Measurements from ENCODE around the gene TMEM259. TPM values are rescaled to one million over a fixed set of nuclear protein-coding genes. Genes with fewer than 3 reads are reported as not detected.
A peak's percentile ranks its signal among the peaks of the same experiment; 100 is the strongest.

TMEM259 gene
- polyA plus RNA-seq, 3 donors, result 92.3 to 145 (median 126) TPM

DNA sequence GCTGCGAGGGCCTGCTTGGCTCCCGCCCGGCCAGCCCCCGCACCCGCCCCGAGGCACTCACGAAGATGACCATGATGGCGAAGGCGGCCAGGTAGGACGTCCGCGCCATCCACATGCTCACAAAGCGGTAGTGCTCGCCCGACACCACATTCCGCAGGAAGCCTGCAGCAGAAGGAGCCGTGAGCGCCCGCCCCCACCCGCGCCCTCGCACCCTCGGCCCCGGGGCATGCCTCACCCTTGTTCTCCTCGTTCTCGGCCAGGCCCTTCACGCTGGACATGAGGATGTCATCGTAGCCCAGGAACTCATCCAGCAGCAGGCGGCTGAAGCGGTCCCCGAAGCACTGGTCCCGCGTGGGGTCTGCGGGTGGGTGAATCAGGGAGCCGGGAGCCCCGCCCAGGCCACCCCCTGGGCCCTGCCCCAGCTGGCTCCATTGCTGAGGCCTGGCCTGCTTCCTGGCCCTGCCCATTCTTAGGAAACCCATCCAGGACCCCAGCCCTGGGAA lies 9.0 kb downstream of the TMEM259 start:
- no peak for DNase-seq (ENCODE audit: extremely low read depth in 1 of 11, low read depth in 9 of 11, low spot score in 4 of 11)

DNA sequence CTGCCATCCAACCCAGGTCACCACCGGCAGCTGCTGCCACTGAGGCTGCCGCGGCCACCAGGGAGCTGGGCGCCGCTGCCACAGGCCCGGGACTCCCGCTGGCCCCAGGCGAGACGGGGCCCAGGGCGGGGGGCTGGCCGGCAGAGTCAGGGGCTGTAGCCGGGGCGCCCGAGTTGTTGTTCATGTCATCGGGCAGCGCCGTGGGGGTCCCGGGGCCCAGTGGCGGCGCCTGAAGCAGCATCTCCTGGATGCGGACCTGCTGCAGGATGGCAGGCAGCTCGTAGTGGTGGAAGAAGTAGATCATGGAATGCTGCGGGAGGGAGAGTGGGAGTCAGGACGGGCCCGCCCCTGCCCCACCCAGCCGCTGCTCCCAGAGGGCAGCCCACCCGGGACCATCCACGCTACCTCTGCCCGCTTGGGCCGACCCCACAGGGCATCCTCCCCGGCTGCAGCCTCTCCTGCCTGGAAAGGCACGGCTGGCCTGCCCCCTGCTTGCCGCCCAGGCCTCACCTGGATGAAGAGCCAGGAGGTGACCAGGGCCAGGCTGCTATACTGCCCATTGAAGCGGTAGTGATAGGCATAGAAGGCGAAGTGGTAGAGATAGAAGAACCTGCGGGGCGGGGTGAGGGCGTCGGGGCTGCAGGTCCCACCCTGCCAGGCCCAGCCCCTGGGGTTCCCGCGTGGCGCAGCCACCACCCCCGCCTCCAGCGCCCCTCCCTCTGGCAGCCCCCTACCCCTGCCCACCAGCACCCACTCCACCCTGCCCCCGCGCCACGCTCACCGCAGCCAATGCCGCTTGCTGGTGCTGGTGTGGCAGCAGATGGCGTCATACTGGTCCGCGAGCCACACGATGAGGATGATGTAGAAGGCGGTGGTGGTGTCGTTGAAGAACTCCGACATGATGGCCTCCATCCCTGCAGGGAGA lies 10.1 kb downstream of the TMEM259 start:
- no peak for DNase-seq (ENCODE audit: extremely low read depth in 1 of 11, low read depth in 9 of 11, low spot score in 4 of 11)

DNA sequence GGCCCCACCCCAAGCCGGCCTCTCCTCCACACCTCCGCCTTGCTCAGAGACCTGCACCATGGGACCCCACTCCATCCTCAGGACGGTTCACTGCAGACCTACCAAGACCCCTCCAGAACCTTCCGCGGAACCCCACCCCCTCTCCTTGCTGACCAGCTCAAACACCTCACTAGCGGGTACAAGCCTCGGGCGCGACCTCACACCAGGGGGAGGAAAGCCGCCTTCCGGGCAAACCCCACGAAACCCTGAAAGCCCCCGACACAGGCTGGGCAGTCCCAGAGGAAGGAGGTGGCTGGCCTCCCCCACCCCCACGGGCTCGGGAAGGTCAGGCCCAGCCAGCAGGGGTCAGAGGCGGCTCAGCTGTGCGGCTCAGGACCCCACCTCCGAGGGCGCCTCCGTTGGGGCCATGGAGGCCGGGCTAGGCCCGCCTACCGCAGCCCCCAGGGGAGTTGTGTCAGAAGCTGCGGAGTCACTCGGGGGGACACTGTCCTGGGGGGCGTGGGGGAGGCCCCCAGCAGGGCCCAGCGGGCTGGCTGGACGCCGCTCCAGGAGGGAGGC lies 10.9 kb downstream of the TMEM259 start:
- DNase-seq (ENCODE audit: extremely low read depth in 1 of 11, low read depth in 9 of 11, low spot score in 4 of 11), result no peak

DNA sequence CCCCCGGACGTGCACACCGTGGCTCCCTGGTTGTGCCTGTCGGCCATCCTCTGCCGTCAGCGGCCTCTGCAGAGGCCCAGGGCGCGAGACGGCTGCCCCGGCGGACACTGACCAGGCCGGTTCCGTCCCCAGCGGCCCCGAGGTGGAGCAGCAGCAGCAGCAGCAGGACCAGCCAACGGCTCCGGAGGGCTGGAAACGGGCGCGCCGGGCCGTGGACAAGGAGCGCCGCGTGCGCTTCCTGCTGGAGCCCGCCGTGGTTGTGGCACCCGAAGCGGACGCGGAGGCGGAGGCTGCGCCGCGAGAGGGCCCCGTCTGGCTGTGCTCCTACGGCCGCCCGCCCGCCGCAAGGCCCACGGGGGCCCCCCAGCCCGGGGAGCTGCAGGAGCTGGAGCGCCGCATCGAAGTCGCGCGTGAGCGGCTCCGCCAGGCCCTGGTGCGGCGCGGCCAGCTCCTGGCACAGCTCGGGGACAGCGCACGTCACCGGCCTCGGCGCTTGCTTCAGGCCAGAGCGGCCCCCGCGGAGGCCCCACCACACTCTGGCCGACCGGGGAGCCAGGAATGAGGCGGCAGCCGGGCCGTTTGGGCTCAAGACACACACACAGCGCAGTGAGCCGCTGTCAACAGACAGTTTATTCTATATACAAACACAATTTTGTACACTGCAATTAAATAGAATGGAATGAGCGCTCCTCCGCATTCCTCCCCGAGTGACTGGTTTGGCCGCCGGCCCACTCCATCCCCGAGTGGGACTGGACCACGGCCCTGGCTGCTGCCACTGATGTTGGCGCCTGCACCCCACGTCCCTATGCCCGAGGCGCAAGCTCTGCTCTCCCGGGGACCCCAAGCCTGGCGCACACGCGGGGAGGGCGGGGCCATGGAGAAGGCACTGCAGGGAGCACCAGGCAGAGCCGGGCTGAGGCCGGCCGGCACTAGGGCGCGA lies 11.6 kb downstream of the TMEM259 start:
- DNase-seq (ENCODE audit: extremely low read depth in 1 of 11, low read depth in 9 of 11, low spot score in 4 of 11), result peak in 1 of 11 donors; percentile 63

DNA sequence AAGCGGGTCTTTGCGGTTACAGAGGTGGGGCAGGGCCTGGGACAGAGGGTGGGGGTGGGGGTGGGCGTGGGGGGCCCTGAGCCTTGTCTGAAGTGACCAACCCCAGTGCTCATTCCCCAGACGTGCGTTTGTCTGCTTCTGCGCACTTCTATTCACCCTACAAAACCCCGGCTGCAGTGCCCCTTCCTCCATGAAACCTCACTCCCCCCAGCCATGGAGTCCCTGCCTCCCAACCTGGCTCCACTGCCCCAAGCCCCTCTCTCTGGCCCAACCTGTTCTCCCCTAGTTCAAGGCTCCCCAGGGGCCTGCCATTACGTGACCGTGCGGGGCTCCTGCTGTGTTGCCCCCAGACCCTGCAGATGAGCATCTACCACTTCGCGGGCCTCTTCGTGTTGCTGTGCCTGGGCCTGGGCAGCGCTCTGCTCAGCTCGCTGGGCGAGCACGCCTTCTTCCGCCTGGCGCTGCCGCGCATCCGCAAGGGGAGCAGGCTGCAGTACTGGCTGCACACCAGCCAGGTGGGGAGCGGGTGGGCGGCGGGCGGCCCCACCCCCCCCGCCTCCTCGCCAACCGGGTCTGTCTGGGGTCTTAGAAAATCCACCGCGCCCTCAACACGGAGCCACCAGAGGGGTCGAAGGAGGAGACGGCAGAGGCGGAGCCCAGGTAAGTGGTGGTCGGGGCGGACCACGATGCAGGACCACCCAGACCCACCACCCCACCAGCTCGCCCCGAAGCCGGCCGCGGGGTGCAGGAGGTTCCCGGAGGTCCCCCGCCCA lies 12.5 kb downstream of the TMEM259 start:
- DNase-seq (ENCODE audit: extremely low read depth in 1 of 11, low read depth in 9 of 11, low spot score in 4 of 11), result no peak

DNA sequence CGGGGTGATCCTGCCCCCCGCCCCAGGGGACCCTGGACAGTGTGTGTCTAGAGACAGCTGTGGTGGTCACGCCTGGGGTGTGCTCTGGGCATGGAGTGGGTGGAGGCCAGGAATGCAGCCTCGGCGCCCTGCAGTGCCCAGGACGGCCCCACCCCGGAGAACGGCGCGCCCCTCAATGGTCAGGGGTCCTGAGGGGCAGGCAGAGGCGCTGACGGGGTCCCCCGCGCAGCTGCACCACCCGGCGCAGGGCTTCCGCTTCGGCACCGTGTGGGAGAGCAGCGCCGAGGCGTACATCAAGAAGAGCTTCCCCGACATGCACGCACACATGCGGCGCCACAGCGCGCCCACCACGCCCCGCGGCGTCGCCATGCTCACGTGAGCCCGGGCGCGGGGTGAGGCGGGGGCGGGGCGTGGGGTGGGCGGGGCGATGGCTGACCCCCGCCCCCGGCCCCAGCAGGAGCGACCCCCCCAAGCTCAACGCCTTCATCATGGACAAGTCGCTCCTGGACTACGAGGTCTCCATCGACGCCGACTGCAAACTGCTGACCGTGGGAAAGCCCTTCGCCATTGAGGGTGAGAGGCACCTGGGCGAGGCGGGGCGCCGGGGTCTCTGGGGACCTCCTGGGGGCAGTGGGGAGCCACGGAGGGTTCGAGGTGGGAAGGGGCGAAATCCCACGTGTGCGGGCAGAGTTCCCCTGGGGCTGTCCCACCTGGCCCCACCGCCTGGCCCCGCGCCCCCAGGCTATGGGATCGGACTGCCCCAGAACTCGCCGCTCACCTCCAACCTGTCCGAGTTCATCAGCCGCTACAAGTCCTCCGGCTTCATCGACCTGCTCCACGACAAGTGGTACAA lies 13.3 kb downstream of the TMEM259 start:
- DNase-seq (ENCODE audit: extremely low read depth in 1 of 11, low read depth in 9 of 11, low spot score in 4 of 11), result no peak

DNA sequence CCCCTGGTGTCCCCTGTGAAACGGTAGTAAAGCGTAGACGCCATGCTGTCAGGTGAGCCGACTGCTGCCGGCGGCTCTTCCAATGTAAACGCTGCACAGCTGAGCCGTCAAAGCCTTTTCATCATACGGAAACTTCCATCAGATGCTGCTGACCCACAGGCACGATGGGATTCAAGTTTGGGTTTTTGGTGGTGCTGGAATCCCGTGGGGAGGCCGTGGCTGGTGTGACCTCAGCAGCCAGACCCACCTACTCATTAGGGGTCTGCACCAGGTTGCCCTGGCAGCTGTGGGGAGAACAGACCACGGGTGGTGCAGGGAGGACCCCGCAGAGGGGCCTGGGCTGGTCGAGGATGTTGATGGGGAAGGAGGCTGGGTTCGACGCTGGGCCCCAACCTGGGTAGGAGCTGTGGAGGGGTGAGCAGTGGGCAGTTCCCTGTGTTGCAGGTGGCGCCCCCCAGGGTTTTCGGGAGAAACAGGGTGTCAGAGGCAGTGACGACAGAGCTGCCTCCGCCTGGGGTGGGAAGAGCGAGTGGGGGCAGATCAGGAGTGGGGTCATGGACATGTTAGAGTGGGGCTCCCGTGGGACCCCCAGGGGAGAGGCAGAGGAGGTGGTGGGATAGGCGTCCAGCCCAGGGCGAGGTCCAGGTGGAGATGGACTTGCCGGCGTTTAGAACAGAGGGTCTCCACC lies 14.1 kb downstream of the TMEM259 start:
- DNase-seq (ENCODE audit: extremely low read depth in 1 of 11, low read depth in 9 of 11, low spot score in 4 of 11), result no peak

DNA sequence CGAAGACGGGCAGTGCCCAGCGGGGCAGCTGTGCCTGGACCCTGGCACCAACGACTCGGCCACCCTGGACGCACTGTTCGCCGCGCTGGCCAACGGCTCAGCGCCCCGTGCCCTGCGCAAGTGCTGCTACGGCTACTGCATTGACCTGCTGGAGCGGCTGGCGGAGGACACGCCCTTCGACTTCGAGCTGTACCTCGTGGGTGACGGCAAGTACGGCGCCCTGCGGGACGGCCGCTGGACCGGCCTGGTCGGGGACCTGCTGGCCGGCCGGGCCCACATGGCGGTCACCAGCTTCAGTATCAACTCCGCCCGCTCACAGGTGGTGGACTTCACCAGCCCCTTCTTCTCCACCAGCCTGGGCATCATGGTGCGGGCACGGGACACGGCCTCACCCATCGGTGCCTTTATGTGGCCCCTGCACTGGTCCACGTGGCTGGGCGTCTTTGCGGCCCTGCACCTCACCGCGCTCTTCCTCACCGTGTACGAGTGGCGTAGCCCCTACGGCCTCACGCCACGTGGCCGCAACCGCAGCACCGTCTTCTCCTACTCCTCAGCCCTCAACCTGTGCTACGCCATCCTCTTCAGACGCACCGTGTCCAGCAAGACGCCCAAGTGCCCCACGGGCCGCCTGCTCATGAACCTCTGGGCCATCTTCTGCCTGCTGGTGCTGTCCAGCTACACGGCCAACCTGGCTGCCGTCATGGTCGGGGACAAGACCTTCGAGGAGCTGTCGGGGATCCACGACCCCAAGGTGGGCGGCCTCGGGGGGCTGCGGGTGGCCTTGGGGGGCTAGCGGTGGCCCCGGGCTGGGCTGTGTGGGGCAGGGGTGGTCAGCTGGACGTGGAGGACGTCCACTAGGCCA lies 15.9 kb downstream of the TMEM259 start:
- no peak for DNase-seq (ENCODE audit: extremely low read depth in 1 of 11, low read depth in 9 of 11, low spot score in 4 of 11)

DNA sequence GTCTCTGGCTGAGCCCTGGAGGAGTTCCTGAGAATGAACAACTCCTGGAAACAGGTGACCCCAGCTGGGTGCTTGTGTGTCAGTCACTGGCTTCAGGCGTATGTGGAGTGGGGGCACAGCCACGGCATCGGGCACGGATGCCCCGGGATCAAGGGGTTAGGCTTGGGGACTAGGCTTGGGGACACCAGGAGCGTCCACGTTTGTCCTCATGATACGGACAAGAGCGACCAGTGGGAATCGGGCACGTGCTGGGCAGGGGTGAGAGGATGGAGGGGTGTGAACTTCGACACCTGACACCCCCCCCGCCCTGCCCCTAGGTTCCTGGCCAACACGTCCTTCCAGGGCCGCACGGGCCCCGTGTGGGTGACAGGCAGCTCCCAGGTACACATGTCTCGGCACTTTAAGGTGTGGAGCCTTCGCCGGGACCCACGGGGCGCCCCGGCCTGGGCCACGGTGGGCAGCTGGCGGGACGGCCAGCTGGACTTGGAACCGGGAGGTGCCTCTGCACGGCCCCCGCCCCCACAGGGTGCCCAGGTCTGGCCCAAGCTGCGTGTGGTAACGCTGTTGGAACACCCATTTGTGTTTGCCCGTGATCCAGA lies 16.6 kb downstream of the TMEM259 start:
- no peak for DNase-seq (ENCODE audit: extremely low read depth in 1 of 11, low read depth in 9 of 11, low spot score in 4 of 11)

DNA sequence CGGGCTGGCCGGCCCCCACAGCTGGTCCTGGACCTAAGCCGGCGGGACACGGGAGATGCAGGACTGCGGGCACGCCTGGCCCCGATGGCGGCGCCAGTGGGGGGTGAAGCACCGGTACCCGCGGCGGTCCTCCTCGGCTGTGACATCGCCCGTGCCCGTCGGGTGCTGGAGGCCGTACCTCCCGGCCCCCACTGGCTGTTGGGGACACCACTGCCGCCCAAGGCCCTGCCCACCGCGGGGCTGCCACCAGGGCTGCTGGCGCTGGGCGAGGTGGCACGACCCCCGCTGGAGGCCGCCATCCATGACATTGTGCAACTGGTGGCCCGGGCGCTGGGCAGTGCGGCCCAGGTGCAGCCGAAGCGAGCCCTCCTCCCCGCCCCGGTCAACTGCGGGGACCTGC lies 17.6 kb downstream of the TMEM259 start:
- no peak for DNase-seq (ENCODE audit: extremely low read depth in 1 of 11, low read depth in 9 of 11, low spot score in 4 of 11)

DNA sequence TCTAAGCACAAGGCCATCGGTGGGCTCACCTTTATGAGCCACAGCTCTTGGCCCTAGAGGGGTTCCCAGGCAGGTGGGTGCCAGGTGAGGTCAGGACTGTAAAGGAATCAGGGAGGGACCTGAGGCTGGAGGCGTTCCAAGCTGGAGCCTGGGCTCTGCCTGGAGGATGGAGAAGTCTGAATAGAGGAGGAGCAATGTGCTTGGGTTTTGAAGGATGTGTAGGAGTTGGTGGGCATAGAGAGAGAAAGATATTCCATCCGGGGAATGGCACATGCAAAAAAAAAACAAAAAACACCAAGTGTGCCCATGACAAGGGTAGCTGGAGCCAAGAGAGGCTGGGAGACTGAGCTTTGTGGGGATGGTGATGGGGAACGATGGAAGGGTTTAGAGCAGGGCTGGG lies 18.3 kb downstream of the TMEM259 start:
- no peak for DNase-seq (ENCODE audit: extremely low read depth in 1 of 11, low read depth in 9 of 11, low spot score in 4 of 11)

DNA sequence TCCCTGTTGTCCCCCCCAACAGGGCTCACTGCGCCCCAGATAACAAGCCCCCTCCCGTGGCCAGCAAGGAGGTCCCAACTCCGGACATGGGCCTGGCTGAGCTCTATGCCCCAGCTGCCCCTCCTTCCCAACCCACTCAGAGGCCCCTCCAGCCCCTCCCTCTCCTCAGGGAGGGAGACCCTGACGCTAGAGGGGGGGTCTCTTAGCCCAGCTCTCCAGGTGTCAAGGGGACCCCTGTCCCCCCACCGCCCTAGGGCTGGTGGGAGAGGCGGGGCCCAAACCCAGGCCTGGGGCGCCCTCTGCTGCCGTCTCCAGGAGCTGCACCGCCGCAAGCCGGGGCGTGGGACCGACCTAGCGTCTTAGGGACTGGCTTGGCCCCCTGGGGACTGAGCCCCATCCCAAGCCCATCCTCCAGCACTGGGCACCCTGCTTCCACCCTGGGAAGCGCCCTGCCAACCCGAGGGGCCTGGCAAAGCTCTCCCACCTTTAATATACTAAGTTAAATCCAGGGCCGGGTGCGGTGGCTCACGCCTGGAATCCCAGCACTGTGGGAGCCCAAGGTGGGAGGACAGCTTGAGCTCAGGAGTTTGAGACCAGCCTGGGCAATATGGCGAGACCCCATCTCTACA lies 19.3 kb downstream of the TMEM259 start:
- DNase-seq (ENCODE audit: extremely low read depth in 1 of 11, low read depth in 9 of 11, low spot score in 4 of 11), result no peak

DNA sequence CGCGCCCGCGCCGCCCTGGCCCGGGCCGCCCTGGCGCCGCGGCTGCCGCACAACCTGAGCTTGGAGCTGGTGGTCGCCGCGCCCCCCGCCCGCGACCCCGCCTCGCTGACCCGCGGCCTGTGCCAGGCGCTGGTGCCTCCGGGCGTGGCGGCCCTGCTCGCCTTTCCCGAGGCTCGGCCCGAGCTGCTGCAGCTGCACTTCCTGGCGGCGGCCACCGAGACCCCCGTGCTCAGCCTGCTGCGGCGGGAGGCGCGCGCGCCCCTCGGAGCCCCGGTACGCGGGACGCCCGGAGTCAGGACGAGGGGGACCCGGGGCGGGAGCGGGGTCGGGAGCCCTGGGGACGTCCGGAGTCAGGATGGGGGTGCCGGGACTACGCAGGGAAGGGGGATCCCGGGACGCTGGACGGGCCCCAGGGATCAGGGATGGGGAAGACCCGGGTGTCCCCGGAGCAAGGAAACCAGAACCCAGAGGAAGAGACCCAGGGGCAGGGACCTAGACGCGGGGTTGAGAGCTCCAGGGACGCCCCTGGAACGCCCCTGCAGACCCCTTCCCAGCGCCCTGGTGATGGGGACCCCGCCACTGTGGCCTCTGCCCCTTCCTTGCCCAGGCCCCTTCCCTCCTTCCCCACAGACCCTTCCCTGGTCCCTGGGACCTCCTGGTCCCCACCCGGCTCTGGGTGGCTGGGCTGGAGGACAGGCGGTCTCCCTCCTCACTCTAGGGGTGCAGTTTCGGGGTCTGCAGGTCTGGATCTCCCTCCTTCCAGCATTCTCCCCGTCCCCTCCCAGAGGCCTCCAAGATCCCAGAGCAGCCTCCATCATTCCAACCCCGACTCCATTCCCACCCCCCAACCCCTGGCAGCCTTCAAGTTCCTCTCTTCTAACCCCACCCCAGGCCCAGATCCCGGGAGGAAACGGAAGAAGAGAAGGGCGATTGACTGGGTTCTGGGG lies 20.1 kb downstream of the TMEM259 start:
- no peak for DNase-seq (ENCODE audit: extremely low read depth in 1 of 11, low read depth in 9 of 11, low spot score in 4 of 11)

DNA sequence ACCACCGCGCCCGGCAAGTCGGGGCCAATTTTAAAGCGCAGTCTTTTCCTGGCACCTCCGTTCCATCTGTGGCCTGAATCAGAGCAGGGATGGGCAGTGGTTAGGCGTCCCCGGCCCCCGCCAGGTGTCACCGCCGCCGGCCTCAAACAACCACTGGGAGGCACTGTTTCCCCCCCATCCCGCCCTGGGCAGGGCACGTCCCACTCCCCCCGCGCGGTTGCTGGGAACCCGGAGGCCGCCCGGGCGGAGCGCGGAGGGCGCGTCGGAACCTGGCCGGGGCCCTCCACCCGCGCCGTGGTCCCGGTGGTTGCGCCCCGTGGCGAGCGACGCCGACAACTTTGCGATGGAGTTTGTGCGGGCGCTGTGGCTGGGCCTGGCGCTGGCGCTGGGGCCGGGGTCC lies 20.8 kb downstream of the TMEM259 start, which contains the start of gene GRIN3B:
TSS of gene GRIN3B (plus strand) at position 325 of the 400 bp plus-strand sequence. CDS start at position 344, 19 bp downstream.
- no peak for DNase-seq (ENCODE audit: extremely low read depth in 1 of 11, low read depth in 9 of 11, low spot score in 4 of 11)
